HEK293T (cell line): ENCODE measurements around the gene B3GALT5.

ENCODE experiments used
- ARNT ChIP-seq: fragments of 450-650 bp; IDR thresholded peaks from 2 replicates; pipeline ENCODE4 v1.6.1; 2017; ENCODE audit warnings: mild to moderate bottlenecking
- CTBP1 ChIP-seq: fragments of 450-650 bp; IDR thresholded peaks from 2 replicates; pipeline ENCODE4 v1.6.1; 2016; ENCODE audit warnings: borderline replicate concordance
- ELF4 ChIP-seq: fragments of 450-650 bp; IDR thresholded peaks from 2 replicates; pipeline ENCODE4 v1.6.1; 2017; ENCODE audit warnings: antibody characterized with exemption
- FOXK2 ChIP-seq: fragments of 450-650 bp; IDR thresholded peaks from 2 replicates; pipeline ENCODE4 v1.6.1; 2016; ENCODE audit warnings: mild to moderate bottlenecking
- FOXM1 ChIP-seq: fragments of 450-650 bp; IDR thresholded peaks from 2 replicates; pipeline ENCODE4 v1.6.1; 2017; ENCODE audit warnings: mild to moderate bottlenecking, borderline replicate concordance
- HDGF ChIP-seq: fragments of 450-650 bp; IDR thresholded peaks from 2 replicates; pipeline ENCODE4 v1.6.1; 2017; ENCODE audit warnings: antibody characterized with exemption, borderline replicate concordance
- LEF1 ChIP-seq: fragments of 450-650 bp; IDR thresholded peaks from 2 replicates; pipeline ENCODE4 v1.6.1; 2017; ENCODE audit warnings: mild to moderate bottlenecking, borderline replicate concordance
- SP1 ChIP-seq: fragments of 450-650 bp; IDR thresholded peaks from 2 replicates; pipeline ENCODE4 v1.6.1; 2017
- TARDBP ChIP-seq: fragments of 450-650 bp; IDR thresholded peaks from 2 replicates; pipeline ENCODE4 v1.6.1; 2016
- ZNF384 ChIP-seq: fragments of 450-650 bp; IDR thresholded peaks from 2 replicates; pipeline ENCODE4 v1.6.1; 2016
- TF ChIP-seq, protein P1 (sequence below): fragments of 450-650 bp; IDR thresholded peaks from 2 replicates; pipeline ENCODE4 v1.6.1; 2016

DNA sequence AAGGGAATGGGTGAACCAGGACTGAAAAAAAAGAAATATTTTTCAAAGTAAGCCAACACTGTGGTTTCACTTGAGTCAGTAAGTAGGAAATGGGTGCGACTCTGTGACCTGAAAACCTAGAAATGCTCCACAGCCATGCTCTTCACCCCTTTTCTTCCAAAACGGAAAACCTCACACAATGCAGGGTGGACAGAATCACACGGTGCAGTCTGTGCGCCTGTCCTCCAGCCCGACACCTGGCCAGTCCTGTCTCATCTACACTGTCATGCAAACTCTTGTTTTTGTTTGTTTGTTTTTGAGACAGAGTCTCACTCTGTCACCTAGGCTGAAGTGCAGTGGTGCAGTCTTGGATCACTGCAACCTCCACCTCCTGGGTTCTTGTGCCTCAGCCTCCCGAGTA is 53.3 kb downstream of the B3GALT5 start:
- TF ChIP-seq ZNF384 (no peak), SP1 (no peak), ARNT (no peak), LEF1 (no peak), ELF4 (no peak), FOXK2 (no peak), HDGF (no peak), FOXM1 (no peak), CTBP1 (no peak), TARDBP (no peak)
- TF ChIP-seq, protein P1, sequence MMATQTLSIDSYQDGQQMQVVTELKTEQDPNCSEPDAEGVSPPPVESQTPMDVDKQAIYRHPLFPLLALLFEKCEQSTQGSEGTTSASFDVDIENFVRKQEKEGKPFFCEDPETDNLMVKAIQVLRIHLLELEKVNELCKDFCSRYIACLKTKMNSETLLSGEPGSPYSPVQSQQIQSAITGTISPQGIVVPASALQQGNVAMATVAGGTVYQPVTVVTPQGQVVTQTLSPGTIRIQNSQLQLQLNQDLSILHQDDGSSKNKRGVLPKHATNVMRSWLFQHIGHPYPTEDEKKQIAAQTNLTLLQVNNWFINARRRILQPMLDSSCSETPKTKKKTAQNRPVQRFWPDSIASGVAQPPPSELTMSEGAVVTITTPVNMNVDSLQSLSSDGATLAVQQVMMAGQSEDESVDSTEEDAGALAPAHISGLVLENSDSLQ: no peak
